Adrenal gland (tissue), 5 donors: ENCODE results near the gene FBXO21.

Experiments used
- POLR2A ChIP-seq, 2 donors: fragments of 450-650 bp; IDR thresholded peaks; one replicate each; pipeline ENCODE4 v1.6.1; 2017; ENCODE audit warnings: antibody characterized with exemption in 2 of 2, mild to moderate bottlenecking in 2 of 2, moderate library complexity in 1 of 2
- TF ChIP-seq, protein P1 (sequence below), 6 experiments: fragments of 450-650 bp in 4 of 6; fragments of 200-600 bp in 2 of 6; sonication (generic) in 1 of 6; IDR thresholded peaks; 1 replicate in 5 of 6; 2 replicates in 1 of 6; pipeline versions ENCODE4 v1.5.1 to v1.8.0; 2016 to 2021; ENCODE audit warnings: antibody characterized with exemption in 6 of 6, mild to moderate bottlenecking in 2 of 6, moderate library complexity in 1 of 6
- donor health status: DM: no; HTN: no; CAD: no.

DNA sequence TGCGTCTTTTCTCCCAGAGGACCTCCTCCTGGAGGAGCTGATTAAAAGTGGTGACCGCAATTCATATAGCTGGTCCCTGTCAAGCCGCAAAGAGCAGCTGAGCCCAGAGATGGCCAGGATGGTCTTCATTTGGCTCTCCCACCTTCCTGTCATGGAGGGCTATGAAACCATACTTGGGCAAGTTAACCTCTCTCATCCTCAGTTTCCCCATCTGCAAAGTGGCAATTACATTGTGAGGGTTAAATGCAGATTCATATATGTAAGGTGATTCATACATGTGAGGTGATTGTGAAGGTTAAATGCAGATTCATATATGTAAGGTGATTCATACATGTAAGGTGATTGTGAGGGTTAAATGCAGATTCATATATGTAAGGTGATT lies 87.5 kb downstream of the FBXO21 start:
- TF ChIP-seq, protein P1, sequence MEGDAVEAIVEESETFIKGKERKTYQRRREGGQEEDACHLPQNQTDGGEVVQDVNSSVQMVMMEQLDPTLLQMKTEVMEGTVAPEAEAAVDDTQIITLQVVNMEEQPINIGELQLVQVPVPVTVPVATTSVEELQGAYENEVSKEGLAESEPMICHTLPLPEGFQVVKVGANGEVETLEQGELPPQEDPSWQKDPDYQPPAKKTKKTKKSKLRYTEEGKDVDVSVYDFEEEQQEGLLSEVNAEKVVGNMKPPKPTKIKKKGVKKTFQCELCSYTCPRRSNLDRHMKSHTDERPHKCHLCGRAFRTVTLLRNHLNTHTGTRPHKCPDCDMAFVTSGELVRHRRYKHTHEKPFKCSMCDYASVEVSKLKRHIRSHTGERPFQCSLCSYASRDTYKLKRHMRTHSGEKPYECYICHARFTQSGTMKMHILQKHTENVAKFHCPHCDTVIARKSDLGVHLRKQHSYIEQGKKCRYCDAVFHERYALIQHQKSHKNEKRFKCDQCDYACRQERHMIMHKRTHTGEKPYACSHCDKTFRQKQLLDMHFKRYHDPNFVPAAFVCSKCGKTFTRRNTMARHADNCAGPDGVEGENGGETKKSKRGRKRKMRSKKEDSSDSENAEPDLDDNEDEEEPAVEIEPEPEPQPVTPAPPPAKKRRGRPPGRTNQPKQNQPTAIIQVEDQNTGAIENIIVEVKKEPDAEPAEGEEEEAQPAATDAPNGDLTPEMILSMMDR (IDR thresholded peaks at IDR 0.05), result no peak
- TF ChIP-seq POLR2A (IDR thresholded peaks at IDR 0.05), result no peak
